ENCODE measurements around the gene DXO.
A peak's percentile ranks its signal among the peaks of the same experiment; 100 is the strongest.

DXO gene

DNA sequence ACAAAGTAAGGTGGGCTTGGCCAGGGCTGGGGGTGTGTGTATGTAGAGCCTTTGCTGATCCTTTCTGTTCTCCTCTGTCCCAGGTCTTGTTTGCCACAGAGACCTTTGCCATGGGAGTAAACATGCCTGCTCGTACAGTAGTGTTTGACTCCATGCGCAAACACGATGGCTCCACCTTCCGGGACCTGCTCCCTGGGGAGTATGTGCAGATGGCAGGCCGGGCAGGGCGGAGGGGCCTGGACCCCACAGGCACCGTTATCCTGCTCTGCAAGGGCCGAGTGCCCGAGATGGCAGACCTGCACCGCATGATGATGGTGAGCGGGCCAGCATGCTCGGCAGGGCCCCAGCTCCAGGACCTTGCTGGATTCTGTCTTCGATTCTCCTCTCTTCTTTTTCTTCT lies 6.2 kb downstream of the DXO start:
- no peaks in the 10 kb centered on the region for H4K20me1 ChIP-seq (ENCODE audit: low read depth, low read length)
- no peak for TF ChIP-seq EZH2phosphoT487 (conservative IDR thresholded peaks at IDR 0.05; ENCODE audit: low read length)
- TF ChIP-seq, protein P1, sequence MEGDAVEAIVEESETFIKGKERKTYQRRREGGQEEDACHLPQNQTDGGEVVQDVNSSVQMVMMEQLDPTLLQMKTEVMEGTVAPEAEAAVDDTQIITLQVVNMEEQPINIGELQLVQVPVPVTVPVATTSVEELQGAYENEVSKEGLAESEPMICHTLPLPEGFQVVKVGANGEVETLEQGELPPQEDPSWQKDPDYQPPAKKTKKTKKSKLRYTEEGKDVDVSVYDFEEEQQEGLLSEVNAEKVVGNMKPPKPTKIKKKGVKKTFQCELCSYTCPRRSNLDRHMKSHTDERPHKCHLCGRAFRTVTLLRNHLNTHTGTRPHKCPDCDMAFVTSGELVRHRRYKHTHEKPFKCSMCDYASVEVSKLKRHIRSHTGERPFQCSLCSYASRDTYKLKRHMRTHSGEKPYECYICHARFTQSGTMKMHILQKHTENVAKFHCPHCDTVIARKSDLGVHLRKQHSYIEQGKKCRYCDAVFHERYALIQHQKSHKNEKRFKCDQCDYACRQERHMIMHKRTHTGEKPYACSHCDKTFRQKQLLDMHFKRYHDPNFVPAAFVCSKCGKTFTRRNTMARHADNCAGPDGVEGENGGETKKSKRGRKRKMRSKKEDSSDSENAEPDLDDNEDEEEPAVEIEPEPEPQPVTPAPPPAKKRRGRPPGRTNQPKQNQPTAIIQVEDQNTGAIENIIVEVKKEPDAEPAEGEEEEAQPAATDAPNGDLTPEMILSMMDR (IDR thresholded peaks at IDR 0.05; ENCODE audit: insufficient read depth, low read length, poor library complexity, severe bottlenecking) = no peak
- H3K27me3 ChIP-seq (ENCODE audit: low read length) = no peaks in the 10 kb centered on the region
- H3K27ac ChIP-seq (ENCODE audit: low read depth, low read length) = no peak overlapping the region
- no peaks in the 10 kb centered on the region for H3K9me3 ChIP-seq (ENCODE audit: insufficient read depth, low read length)
- H3K4me2 ChIP-seq (ENCODE audit: low read depth, low read length, poor library complexity, severe bottlenecking) = no peak overlapping the region
- peaks cover 3% of the 10 kb centered on the region; the same call in 1 of the 2 replicates for H3K79me2 ChIP-seq (ENCODE audit: insufficient read depth, low read length)
- no peaks in the 10 kb centered on the region for H3K9me2 ChIP-seq (replicated peaks; ENCODE audit: insufficient read depth, low read length)
- H2AFZ ChIP-seq (ENCODE audit: low read depth, low read length, severe bottlenecking) = no peak overlapping the region
- H3K36me3 ChIP-seq (ENCODE audit: low read length) = peaks cover 3% of the 10 kb centered on the region; the same call in 1 of the 2 replicates
- no peaks in the 10 kb centered on the region for H3F3A ChIP-seq (ENCODE audit: insufficient read depth)
- no peak overlapping the region for H3K9ac ChIP-seq (ENCODE audit: low read length)
- no peak overlapping the region for H3K4me3 ChIP-seq (ENCODE audit: insufficient read depth, low read length, poor library complexity, severe bottlenecking)

DNA sequence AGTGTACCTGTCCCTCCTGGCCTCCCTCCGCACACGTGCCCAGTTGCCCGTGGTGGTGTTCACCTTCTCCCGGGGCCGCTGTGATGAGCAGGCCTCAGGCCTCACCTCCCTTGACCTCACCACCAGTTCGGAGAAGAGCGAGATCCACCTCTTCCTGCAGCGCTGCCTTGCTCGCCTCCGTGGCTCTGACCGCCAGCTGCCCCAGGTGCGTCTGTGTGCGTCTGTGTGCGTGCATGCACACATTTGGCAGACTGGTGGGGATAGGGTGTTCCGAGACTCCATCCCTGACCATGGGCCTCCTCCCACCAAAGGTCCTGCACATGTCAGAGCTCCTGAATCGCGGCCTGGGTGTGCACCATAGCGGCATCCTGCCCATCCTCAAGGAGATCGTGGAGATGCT lies 8.0 kb downstream of the DXO start:
- no peaks in the 10 kb centered on the region for H4K20me1 ChIP-seq (ENCODE audit: low read depth, low read length)
- H3K4me3 ChIP-seq (ENCODE audit: insufficient read depth, low read length, poor library complexity, severe bottlenecking) = no peak overlapping the region
- H3K9ac ChIP-seq (ENCODE audit: low read length) = no peak overlapping the region
- H3K79me2 ChIP-seq (ENCODE audit: insufficient read depth, low read length) = peaks cover 20% of the 10 kb centered on the region
- H3K27ac ChIP-seq (ENCODE audit: low read depth, low read length) = no peak overlapping the region
- H3K27me3 ChIP-seq (ENCODE audit: low read length) = no peaks in the 10 kb centered on the region
- no peaks in the 10 kb centered on the region for H3F3A ChIP-seq (ENCODE audit: insufficient read depth)
- no peak overlapping the region for H2AFZ ChIP-seq (ENCODE audit: low read depth, low read length, severe bottlenecking)
- TF ChIP-seq EZH2phosphoT487 (conservative IDR thresholded peaks at IDR 0.05; ENCODE audit: low read length) = no peak
- H3K36me3 ChIP-seq (ENCODE audit: low read length) = peaks cover 3% of the 10 kb centered on the region; the same call in 1 of the 2 replicates
- H3K9me3 ChIP-seq (ENCODE audit: insufficient read depth, low read length) = no peaks in the 10 kb centered on the region
- no peaks in the 10 kb centered on the region for H3K9me2 ChIP-seq (replicated peaks; ENCODE audit: insufficient read depth, low read length)
- no peak overlapping the region for H3K4me2 ChIP-seq (ENCODE audit: low read depth, low read length, poor library complexity, severe bottlenecking)

DNA sequence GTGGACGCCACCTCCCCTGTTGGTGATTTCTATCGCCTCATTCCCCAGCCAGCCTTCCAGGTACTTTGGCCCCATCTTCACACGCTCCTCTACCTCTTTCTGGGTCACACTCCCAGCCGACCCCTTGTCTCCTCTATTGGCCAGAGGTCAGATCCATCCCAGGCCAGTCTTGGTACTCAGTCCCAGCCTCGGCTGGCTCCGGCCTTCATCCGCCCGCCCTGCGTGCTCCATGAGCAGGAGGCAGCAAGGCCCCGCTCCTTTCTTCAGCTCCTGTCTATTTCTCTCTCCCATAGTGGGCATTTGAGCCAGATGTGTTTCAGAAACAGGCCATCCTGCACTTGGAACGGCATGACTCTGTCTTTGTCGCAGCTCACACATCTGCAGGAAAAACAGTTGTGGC lies 10.3 kb downstream of the DXO start:
- Histone ChIP-seq H2AFZ (ENCODE audit: low read depth, low read length, severe bottlenecking) (no peak overlapping the region), H3K27me3 (ENCODE audit: low read length) (no peaks in the 10 kb centered on the region), H3K27ac (ENCODE audit: low read depth, low read length) (no peak overlapping the region), H4K20me1 (ENCODE audit: low read depth, low read length) (no peaks in the 10 kb centered on the region), H3F3A (ENCODE audit: insufficient read depth) (no peaks in the 10 kb centered on the region), H3K9me3 (ENCODE audit: insufficient read depth, low read length) (no peaks in the 10 kb centered on the region), H3K4me2 (ENCODE audit: low read depth, low read length, poor library complexity, severe bottlenecking) (no peak overlapping the region), H3K4me3 (ENCODE audit: insufficient read depth, low read length, poor library complexity, severe bottlenecking) (no peak overlapping the region), H3K9me2 (replicated peaks; ENCODE audit: insufficient read depth, low read length) (no peaks in the 10 kb centered on the region), H3K9ac (ENCODE audit: low read length) (no peak overlapping the region), H3K79me2 (ENCODE audit: insufficient read depth, low read length) (peaks cover 30% of the 10 kb centered on the region), H3K36me3 (ENCODE audit: low read length) (peaks cover 3% of the 10 kb centered on the region; the same call in 1 of the 2 replicates)
- TF ChIP-seq, protein P1 (IDR thresholded peaks at IDR 0.05; ENCODE audit: insufficient read depth, low read length, poor library complexity, severe bottlenecking) = no peak
- TF ChIP-seq EZH2phosphoT487 (conservative IDR thresholded peaks at IDR 0.05; ENCODE audit: low read length) = no peak

DNA sequence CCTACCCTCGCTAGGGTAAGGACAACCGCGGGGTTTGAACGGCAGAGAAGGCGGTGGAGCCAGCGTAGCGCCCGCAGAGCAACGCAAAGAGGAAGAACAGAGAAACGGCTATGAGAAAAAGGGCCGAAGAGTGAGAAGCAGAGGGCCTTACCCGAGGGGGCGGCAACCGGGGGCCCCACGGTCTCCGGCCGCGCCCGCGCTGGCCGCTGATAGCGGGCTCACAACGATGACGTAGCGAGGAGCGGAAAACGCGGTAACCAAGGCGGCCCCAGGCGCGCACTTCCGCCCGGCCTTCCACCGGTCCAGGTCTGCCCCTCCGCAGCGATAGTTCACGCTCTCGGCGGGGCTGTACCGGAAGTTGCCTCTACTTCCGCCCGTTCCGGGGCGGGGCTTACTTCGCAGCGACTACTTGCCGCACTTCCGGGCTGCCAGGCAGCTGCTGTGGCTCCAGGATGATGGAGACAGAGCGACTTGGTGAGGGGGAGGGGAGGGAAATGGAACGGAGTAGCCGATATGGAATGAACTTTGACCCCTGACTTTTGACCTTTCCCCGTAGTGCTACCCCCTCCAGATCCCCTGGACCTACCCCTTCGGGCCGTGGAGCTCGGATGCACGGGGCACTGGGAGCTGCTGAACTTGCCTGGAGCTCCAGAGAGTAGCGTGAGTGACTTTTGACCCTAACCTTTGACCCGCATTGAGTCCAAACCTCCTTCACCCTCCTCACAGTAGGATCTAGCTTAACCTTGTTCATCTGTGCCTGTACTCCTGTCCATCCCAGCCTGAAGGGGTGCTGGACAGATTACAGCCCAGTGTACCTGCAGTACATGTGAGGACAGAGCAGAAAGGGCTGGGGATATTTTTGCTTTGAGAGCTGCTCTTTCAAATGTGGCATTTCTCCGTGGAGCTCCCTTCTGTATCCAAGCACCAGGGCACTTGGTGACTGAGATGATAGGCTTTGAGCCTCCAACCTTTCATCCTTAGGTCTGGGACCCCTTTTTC lies 12.9 kb downstream of the DXO start, which contains the start of the genes NELFE and SKIC2:
NELFE (minus strand) TSS at position 231 of the 999 bp plus-strand sequence. CDS start 525 bp downstream, outside the sequence.
SKIC2 (plus strand) TSS at position 435 of the 999 bp plus-strand sequence; CDS start at position 453, 18 bp downstream.
- Histone ChIP-seq H3K4me2 (ENCODE audit: low read depth, low read length, poor library complexity, severe bottlenecking) (peak within 1 kb of the TSS; percentile 79), H3K9me3 (ENCODE audit: insufficient read depth, low read length) (no peaks in the 10 kb centered on the region), H2AFZ (ENCODE audit: low read depth, low read length, severe bottlenecking) (peak within 1 kb of the TSS; percentile 36), H3F3A (ENCODE audit: insufficient read depth) (no peaks in the 10 kb centered on the region), H3K27me3 (ENCODE audit: low read length) (no peaks in the 10 kb centered on the region), H4K20me1 (ENCODE audit: low read depth, low read length) (no peaks in the 10 kb centered on the region), H3K9me2 (replicated peaks; ENCODE audit: insufficient read depth, low read length) (no peaks in the 10 kb centered on the region), H3K9ac (ENCODE audit: low read length) (peak within 1 kb of the TSS; percentile 79), H3K36me3 (ENCODE audit: low read length) (0 out of 2 replicates have a peak, but pooled peaks cover 5% of the 10 kb centered on the region), H3K27ac (ENCODE audit: low read depth, low read length) (peak within 1 kb of the TSS; percentile 5), H3K79me2 (ENCODE audit: insufficient read depth, low read length) (peaks cover 30% of the 10 kb centered on the region), H3K4me3 (ENCODE audit: insufficient read depth, low read length, poor library complexity, severe bottlenecking) (peak within 1 kb of the TSS; percentile 82)
- TF ChIP-seq EZH2phosphoT487 (conservative IDR thresholded peaks at IDR 0.05; ENCODE audit: low read length) = no peak
- TF ChIP-seq, protein P1 (IDR thresholded peaks at IDR 0.05; ENCODE audit: insufficient read depth, low read length, poor library complexity, severe bottlenecking) = no peak

All from SU-DHL-6 (cell line).